Measurements from ENCODE around the gene CHRNE. TPM values are rescaled to one million over a fixed set of nuclear protein-coding genes. Genes with fewer than 3 reads are reported as not detected.

CHRNE gene
- total RNA-seq, 1 experiment from 2014 or later = 0.31 TPM

DNA sequence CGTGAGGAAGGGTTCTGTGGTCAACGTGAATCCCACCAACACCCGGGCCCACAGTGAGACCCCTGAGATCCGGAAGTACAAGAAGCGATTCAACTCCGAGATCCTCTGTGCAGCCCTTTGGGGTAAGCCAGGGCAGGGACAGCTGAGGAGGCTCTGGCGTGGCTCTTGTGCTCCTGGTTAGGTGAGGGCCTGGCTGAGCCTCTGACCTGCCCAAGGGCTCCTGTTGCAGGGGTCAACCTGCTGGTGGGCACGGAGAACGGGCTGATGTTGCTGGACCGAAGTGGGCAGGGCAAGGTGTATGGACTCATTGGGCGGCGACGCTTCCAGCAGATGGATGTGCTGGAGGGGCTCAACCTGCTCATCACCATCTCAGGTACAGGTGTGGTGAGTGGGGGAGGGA is 7.8 kb downstream of the CHRNE start:
- H3K4ac ChIP-seq (ENCODE audit: low read depth, low read length) = no peak overlapping the region
- H2BK12ac ChIP-seq (ENCODE audit: insufficient read length, low read depth, low read length) = no peak overlapping the region
- Mint-ChIP-seq H3K27ac (no peak overlapping the region; a peak in 1 of 7 replicates), H3K9me3 (no peaks in the 10 kb centered on the region), H3K4me3 (no peak overlapping the region; a peak in 1 of 5 replicates), H3K4me1 (peaks cover 4 to 16% of the 10 kb centered on the region in 2 experiments), H3K36me3 (ENCODE audit: insufficient read depth in 1 of 3, low read depth in 3 of 3) (peaks cover 8 to 51% (median 46%) of the 10 kb centered on the region in 3 experiments; a peak in 6 of 7 replicates), H3K27me3 (ENCODE audit: low read depth) (no peaks in the 10 kb centered on the region)
- H4K5ac ChIP-seq (ENCODE audit: insufficient read length, low read depth, low read length) = no peak overlapping the region
- no peaks in the 10 kb centered on the region for H4K20me1 ChIP-seq (ENCODE audit: control insufficient read depth, insufficient read depth, insufficient read length)
- H3K56ac ChIP-seq (ENCODE audit: insufficient read length, low read depth, low read length) = no peak overlapping the region
- no peak overlapping the region for H3K18ac ChIP-seq (ENCODE audit: insufficient read length, low read depth, low read length)
- no peaks in the 10 kb centered on the region for H3K27me3 ChIP-seq (ENCODE audit: insufficient read depth, low read length)
- no peak overlapping the region for H3K9ac ChIP-seq (ENCODE audit: extremely low read depth, insufficient read length, low read length)
- no peak overlapping the region for H2BK20ac ChIP-seq (ENCODE audit: low read depth, low read length, poor library complexity, severe bottlenecking)
- H4K91ac ChIP-seq (ENCODE audit: insufficient read length, low read depth, low read length) = no peak overlapping the region
- H4K8ac ChIP-seq (replicated peaks; ENCODE audit: insufficient read length, low read depth, low read length) = no peak overlapping the region
- no peak overlapping the region for H2BK120ac ChIP-seq (ENCODE audit: low read depth, low read length, poor library complexity, severe bottlenecking)
- no peak overlapping the region for H3K14ac ChIP-seq (ENCODE audit: insufficient read depth, low read length)
- peaks cover 8% of the 10 kb centered on the region for H3K23me2 ChIP-seq (ENCODE audit: insufficient read length, low read depth, low read length, poor library complexity, severe bottlenecking)
- TF ChIP-seq CTCF (conservative IDR thresholded peaks at IDR 0.05) = no peak
- no peak overlapping the region for H2AK5ac ChIP-seq (ENCODE audit: insufficient read length, low read length)
- H3K4me1 ChIP-seq (ENCODE audit: insufficient read depth, low read length) = no peaks in the 10 kb centered on the region
- DNase-seq = no peak
- no peaks in the 10 kb centered on the region for H3K79me1 ChIP-seq (ENCODE audit: insufficient read depth, low read depth, low read length, poor library complexity, severe bottlenecking)
- H3K4me2 ChIP-seq (ENCODE audit: insufficient read depth, insufficient read length, low read length) = no peak overlapping the region
- no peak overlapping the region for H2BK5ac ChIP-seq (ENCODE audit: insufficient read length, low read length)
- H3K27ac ChIP-seq (ENCODE audit: insufficient read length, low read depth, low read length) = no peak overlapping the region
- no CpG with 5 or more reads among the region's 13 CpGs for WGBS (ENCODE audit: extremely low coverage, insufficient read length, low lambda C conversion rate)
- no peak overlapping the region for H3T11ph ChIP-seq (ENCODE audit: low read length)
- H3K23ac ChIP-seq (ENCODE audit: insufficient read length, low read depth, low read length) = no peak overlapping the region
- H3K9me3 ChIP-seq (ENCODE audit: control insufficient read depth, low read depth, low read length) = no peaks in the 10 kb centered on the region
- no peak overlapping the region for H2BK15ac ChIP-seq (ENCODE audit: low read depth, low read length)
- no peak overlapping the region for H2AFZ ChIP-seq (ENCODE audit: low read length)
- no peaks in the 10 kb centered on the region for H3K79me2 ChIP-seq (ENCODE audit: insufficient read depth, low read length)

All from H9 (cell line).